ENCODE data around the gene SPCS3.
"Not testable (repeated sequence)": the region's sequence is repeated elsewhere in the genome, so short reads cannot be mapped to it uniquely, and the experiment has no call there.

Gene SPCS3

DNA sequence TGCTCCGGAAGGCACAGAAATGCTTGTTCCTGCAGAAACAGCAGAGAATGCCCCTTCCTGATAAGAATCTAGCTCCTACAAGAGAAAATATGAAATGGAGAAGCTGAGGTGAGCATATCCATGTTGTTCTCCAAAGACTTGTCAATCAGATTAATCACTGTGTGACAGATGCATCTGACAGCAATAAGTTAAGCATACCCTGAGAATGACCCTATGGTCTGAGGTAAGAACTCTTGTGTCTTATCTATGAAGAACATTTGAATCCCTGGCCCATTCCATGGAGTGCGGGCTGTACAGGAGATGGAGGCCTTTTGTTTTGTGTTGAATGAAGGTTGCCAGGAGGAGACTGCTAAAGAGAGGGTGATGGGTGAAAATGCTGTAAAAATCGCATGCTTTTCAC is 29.2 kb upstream of the SPCS3 start:
- in situ Hi-C loops (cut with MboI; ENCODE audit: low pct_unique_long_range_greater_than_20kb, low sequenced_read_pairs, unreplicated experiment) = no loop called here
- no peak for DNase-seq (ENCODE audit: low spot score)
- TF ChIP-seq, protein P1, sequence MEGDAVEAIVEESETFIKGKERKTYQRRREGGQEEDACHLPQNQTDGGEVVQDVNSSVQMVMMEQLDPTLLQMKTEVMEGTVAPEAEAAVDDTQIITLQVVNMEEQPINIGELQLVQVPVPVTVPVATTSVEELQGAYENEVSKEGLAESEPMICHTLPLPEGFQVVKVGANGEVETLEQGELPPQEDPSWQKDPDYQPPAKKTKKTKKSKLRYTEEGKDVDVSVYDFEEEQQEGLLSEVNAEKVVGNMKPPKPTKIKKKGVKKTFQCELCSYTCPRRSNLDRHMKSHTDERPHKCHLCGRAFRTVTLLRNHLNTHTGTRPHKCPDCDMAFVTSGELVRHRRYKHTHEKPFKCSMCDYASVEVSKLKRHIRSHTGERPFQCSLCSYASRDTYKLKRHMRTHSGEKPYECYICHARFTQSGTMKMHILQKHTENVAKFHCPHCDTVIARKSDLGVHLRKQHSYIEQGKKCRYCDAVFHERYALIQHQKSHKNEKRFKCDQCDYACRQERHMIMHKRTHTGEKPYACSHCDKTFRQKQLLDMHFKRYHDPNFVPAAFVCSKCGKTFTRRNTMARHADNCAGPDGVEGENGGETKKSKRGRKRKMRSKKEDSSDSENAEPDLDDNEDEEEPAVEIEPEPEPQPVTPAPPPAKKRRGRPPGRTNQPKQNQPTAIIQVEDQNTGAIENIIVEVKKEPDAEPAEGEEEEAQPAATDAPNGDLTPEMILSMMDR (IDR thresholded peaks at IDR 0.05; ENCODE audit: extremely low read depth, insufficient read depth, missing control alignments) = no peak

DNA sequence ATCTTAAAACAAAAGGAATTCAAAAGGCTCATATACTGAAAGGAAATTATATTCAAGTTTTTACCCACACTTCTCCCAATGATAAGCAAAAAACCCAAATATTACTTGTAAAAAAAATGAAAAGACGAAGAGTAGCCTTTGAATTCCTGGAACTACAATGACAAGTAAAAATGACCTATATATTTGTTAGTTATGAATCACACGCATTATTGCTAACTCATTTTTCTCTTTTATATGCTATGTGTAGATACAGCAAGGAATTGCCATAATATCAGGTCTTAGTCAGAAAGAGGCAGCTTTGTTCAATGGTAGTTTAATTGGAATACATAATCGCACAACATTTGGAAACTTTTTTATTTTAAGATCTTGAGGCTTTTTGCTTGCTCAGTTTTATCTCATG is 28.0 kb upstream of the SPCS3 start:
- TF ChIP-seq, protein P1 (IDR thresholded peaks at IDR 0.05; ENCODE audit: extremely low read depth, insufficient read depth, missing control alignments) = no peak
- in situ Hi-C loops (cut with MboI; ENCODE audit: low pct_unique_long_range_greater_than_20kb, low sequenced_read_pairs, unreplicated experiment) = no loop called here
- no peak for DNase-seq (ENCODE audit: low spot score)

DNA sequence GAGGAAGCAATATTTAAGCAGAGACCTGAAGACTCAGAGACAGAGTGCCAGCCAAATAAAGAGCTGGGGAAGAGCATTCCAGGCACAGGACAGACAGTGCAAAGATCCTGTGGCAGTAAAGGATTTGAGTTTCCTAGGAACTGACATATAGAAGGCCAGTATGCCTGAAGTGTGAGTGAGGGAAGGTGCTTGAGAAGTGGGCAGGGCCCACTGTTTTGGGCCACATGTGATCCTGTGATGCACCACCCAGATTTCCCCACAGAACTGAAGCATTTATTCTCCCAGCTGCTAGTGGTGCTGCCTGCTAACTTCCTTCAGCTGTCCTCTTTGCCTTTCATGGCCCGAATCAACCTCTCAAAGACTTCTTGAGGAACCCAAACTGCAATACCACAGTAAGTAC is 26.8 kb upstream of the SPCS3 start:
- in situ Hi-C loops (cut with MboI; ENCODE audit: low pct_unique_long_range_greater_than_20kb, low sequenced_read_pairs, unreplicated experiment) = no loop called here
- DNase-seq (ENCODE audit: low spot score) = no peak
- TF ChIP-seq, protein P1 (IDR thresholded peaks at IDR 0.05; ENCODE audit: extremely low read depth, insufficient read depth, missing control alignments) = no peak

DNA sequence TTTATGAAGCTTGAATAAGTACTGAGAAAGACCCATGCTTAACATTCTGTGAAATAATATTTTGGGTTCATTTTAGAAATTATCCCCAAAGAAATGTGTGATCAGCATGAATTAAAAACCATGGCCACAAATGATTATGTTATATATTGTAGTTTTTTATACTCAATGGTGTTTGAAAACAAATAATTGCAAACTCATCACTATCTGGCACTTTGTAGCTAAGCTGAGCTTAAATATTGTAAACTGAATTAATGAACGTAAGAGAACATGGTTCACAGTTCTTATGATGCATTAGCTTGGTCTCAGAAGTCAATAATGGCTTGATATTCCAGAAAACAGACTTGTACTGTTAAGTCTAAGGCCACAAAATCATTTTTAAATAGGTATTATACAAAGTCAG is 26.1 kb upstream of the SPCS3 start:
- DNase-seq (ENCODE audit: low spot score) = no peak
- TF ChIP-seq, protein P1 (IDR thresholded peaks at IDR 0.05; ENCODE audit: extremely low read depth, insufficient read depth, missing control alignments) = no peak
- in situ Hi-C loops (cut with MboI; ENCODE audit: low pct_unique_long_range_greater_than_20kb, low sequenced_read_pairs, unreplicated experiment) = no loop called here

DNA sequence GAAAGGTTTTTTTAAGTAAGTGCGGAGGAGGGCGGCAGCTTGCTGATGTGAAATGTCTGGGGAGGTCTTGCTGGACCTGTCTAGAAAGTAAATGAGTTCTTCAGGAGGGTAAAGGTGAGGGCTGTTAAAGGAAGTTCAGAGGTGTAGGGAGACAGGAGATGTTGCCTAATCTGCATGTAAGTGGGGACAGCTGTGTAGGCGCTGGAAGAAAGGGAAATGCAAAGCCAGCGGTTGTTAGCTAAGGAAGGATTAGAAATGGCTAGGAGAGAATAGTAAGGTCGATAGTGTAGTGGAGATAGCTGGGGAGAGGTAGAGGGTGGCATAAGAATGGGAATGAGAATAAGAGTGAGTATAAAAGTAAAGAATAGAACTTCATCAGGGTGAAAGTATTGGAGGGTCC is 23.9 kb upstream of the SPCS3 start:
- in situ Hi-C loops (cut with MboI; ENCODE audit: low pct_unique_long_range_greater_than_20kb, low sequenced_read_pairs, unreplicated experiment) = not testable (repeated sequence)

DNA sequence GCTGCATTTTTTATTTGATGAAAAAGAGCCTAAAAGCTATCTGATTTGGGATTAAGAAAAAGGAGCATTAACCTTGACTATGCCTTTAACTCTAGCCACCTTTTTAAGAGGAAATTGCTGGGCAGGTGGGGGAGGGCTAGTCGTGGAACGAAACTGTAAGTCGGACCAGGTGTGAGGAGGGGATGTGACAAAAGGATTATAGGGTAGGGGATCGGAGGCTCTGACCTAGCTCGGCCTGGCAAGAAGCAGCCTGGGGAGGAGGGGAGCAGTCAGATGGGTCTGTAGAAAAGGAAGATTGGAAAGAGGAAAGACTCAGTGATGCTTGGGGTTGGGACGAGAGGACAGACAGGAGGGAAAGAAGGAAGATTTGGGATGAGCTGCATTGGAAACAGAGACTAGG is 21.1 kb upstream of the SPCS3 start:
- in situ Hi-C loops (cut with MboI; ENCODE audit: low pct_unique_long_range_greater_than_20kb, low sequenced_read_pairs, unreplicated experiment) = no loop called here
- DNase-seq (ENCODE audit: low spot score) = no peak
- TF ChIP-seq, protein P1 (IDR thresholded peaks at IDR 0.05; ENCODE audit: extremely low read depth, insufficient read depth, missing control alignments) = no peak

More for the DNA sequence above, 23.9 kb upstream of the SPCS3 start:
- DNase-seq (ENCODE audit: low spot score) = not testable (repeated sequence)

DNA sequence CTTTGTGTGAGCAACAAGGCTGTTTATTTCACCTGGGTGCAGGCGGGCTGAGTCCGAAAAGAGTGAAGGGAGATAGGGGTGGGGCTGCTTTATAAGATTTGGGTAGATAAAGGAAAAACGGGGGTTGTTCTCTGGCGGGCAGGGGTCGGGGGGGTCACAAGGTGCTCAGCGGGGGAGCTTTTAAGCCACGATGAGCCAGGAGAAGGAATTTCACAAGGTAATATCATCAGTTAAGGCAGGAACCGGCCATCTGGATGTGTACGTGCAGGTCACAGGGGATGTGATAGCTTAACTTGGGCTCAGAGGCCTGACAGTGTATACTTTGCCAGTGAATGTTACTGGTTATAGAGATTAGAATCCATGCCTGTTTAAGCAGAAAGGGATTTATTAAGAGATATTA is 19.7 kb upstream of the SPCS3 start:
- in situ Hi-C loops (cut with MboI; ENCODE audit: low pct_unique_long_range_greater_than_20kb, low sequenced_read_pairs, unreplicated experiment) = no loop called here
- DNase-seq (ENCODE audit: low spot score) = no peak
- TF ChIP-seq, protein P1 (IDR thresholded peaks at IDR 0.05; ENCODE audit: extremely low read depth, insufficient read depth, missing control alignments) = no peak
